ENCODE data around the gene NTM. TPM values are rescaled to one million over a fixed set of nuclear protein-coding genes. Genes with fewer than 3 reads are reported as not detected.

The NTM gene
- polyA plus RNA-seq, 1 donor from 2014 or later = 39.4 TPM

DNA sequence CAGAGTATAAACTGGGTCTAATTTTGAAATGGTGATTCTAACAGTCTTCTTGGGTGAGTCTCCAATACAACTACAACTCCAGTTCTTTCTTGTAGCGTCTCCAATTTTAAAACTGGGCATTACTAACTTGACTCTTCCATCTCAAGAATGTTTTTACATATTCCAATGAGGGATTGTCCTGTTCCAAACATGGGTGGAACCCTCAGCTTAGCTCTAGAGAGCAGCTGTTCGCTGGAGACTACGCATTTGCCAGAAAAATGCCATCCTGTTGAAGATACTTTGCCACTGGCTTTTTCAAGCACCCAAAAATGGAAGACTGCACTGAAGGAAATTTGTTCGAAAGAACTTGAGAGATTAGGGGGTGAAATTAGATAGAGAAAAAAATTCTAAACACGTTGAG is 870.0 kb downstream of the NTM start:
- TF ChIP-seq, protein P1, sequence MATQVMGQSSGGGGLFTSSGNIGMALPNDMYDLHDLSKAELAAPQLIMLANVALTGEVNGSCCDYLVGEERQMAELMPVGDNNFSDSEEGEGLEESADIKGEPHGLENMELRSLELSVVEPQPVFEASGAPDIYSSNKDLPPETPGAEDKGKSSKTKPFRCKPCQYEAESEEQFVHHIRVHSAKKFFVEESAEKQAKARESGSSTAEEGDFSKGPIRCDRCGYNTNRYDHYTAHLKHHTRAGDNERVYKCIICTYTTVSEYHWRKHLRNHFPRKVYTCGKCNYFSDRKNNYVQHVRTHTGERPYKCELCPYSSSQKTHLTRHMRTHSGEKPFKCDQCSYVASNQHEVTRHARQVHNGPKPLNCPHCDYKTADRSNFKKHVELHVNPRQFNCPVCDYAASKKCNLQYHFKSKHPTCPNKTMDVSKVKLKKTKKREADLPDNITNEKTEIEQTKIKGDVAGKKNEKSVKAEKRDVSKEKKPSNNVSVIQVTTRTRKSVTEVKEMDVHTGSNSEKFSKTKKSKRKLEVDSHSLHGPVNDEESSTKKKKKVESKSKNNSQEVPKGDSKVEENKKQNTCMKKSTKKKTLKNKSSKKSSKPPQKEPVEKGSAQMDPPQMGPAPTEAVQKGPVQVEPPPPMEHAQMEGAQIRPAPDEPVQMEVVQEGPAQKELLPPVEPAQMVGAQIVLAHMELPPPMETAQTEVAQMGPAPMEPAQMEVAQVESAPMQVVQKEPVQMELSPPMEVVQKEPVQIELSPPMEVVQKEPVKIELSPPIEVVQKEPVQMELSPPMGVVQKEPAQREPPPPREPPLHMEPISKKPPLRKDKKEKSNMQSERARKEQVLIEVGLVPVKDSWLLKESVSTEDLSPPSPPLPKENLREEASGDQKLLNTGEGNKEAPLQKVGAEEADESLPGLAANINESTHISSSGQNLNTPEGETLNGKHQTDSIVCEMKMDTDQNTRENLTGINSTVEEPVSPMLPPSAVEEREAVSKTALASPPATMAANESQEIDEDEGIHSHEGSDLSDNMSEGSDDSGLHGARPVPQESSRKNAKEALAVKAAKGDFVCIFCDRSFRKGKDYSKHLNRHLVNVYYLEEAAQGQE (IDR thresholded peaks at IDR 0.05; ENCODE audit: borderline replicate concordance) = no peak
- no peak for TF ChIP-seq MXI1 (conservative IDR thresholded peaks at IDR 0.05; ENCODE audit: poor library complexity, severe bottlenecking)
- H2AFZ ChIP-seq (ENCODE audit: low read depth, low read length) = no peak overlapping the region
- H3K4me3 ChIP-seq (ENCODE audit: low read length) = no peak overlapping the region
- H3F3A ChIP-seq (ENCODE audit: insufficient read depth, low read length, poor library complexity, severe bottlenecking) = no peaks in the 10 kb centered on the region
- H4K20me1 ChIP-seq (ENCODE audit: insufficient read depth) = no peaks in the 10 kb centered on the region
- no peaks in the 10 kb centered on the region for H3K9me3 ChIP-seq (ENCODE audit: low read length)
- H3K4me2 ChIP-seq (ENCODE audit: low read length) = no peak overlapping the region
- no peaks in the 10 kb centered on the region for H3K9me2 ChIP-seq (ENCODE audit: insufficient read depth, low read length)
- H3K27me3 ChIP-seq (ENCODE audit: insufficient read depth, low read depth, low read length) = no peaks in the 10 kb centered on the region
- H3K9ac ChIP-seq (ENCODE audit: low read length) = no peak overlapping the region
- H3K36me3 ChIP-seq (ENCODE audit: insufficient read depth, low read length) = no peaks in the 10 kb centered on the region
- no peaks in the 10 kb centered on the region for H3K79me2 ChIP-seq (replicated peaks; ENCODE audit: insufficient read depth, low read length)
- no peak overlapping the region for H3K27ac ChIP-seq (ENCODE audit: low read length)

DNA sequence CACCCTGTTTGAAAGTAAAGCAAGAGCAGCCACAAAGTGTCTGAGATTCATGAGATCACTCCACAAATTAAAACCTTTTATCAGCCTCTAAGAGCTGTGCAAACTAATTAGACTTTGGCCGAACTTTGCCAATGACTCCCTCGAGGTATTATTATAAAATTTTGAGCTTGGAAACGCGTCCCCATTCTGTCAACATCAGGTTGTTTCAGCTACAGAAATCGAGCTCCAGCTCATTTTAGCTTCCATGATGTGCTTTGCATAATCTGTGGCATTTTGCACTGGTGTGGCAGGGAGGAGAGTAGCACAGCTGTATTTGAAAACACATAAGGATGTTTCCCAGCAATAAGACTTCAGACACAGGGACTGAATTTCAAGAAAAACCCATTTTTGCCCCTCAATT is 872.2 kb downstream of the NTM start:
- Histone ChIP-seq H3K9me2 (ENCODE audit: insufficient read depth, low read length) (no peaks in the 10 kb centered on the region), H3K4me2 (ENCODE audit: low read length) (no peak overlapping the region), H2AFZ (ENCODE audit: low read depth, low read length) (no peak overlapping the region), H4K20me1 (ENCODE audit: insufficient read depth) (no peaks in the 10 kb centered on the region), H3K9ac (ENCODE audit: low read length) (no peak overlapping the region), H3K27ac (ENCODE audit: low read length) (no peak overlapping the region), H3K79me2 (replicated peaks; ENCODE audit: insufficient read depth, low read length) (no peaks in the 10 kb centered on the region), H3K4me3 (ENCODE audit: low read length) (no peak overlapping the region), H3F3A (ENCODE audit: insufficient read depth, low read length, poor library complexity, severe bottlenecking) (no peaks in the 10 kb centered on the region), H3K36me3 (ENCODE audit: insufficient read depth, low read length) (no peaks in the 10 kb centered on the region), H3K27me3 (ENCODE audit: insufficient read depth, low read depth, low read length) (no peaks in the 10 kb centered on the region), H3K9me3 (ENCODE audit: low read length) (no peaks in the 10 kb centered on the region)
- no peak for TF ChIP-seq MXI1 (conservative IDR thresholded peaks at IDR 0.05; ENCODE audit: poor library complexity, severe bottlenecking)
- TF ChIP-seq TAF1 (IDR thresholded peaks at IDR 0.05; ENCODE audit: low read depth) = no peak
- TF ChIP-seq RAD21 (conservative IDR thresholded peaks at IDR 0.05) = no peak
- TF ChIP-seq EZH2 (IDR thresholded peaks at IDR 0.05; ENCODE audit: borderline replicate concordance, insufficient read depth, low read length, poor library complexity, severe bottlenecking) = no peak
- no peak for TF ChIP-seq SMC3 (conservative IDR thresholded peaks at IDR 0.05; ENCODE audit: poor library complexity)
- no peak for TF ChIP-seq POLR2AphosphoS5 (IDR thresholded peaks at IDR 0.05)
- no peak for TF ChIP-seq EP300 (conservative IDR thresholded peaks at IDR 0.05; ENCODE audit: poor library complexity, severe bottlenecking)
- TF ChIP-seq, protein P1 (IDR thresholded peaks at IDR 0.05; ENCODE audit: borderline replicate concordance) = no peak
- TF ChIP-seq, protein P2, sequence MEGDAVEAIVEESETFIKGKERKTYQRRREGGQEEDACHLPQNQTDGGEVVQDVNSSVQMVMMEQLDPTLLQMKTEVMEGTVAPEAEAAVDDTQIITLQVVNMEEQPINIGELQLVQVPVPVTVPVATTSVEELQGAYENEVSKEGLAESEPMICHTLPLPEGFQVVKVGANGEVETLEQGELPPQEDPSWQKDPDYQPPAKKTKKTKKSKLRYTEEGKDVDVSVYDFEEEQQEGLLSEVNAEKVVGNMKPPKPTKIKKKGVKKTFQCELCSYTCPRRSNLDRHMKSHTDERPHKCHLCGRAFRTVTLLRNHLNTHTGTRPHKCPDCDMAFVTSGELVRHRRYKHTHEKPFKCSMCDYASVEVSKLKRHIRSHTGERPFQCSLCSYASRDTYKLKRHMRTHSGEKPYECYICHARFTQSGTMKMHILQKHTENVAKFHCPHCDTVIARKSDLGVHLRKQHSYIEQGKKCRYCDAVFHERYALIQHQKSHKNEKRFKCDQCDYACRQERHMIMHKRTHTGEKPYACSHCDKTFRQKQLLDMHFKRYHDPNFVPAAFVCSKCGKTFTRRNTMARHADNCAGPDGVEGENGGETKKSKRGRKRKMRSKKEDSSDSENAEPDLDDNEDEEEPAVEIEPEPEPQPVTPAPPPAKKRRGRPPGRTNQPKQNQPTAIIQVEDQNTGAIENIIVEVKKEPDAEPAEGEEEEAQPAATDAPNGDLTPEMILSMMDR (IDR thresholded peaks at IDR 0.05; ENCODE audit: poor library complexity, severe bottlenecking) = no peak

Measured in neural cell (in vitro differentiated cells).